Sigmoid colon (tissue), 4 donors: ENCODE measurements around the gene ARVCF.

Experiments used
- CTCF ChIP-seq, 4 experiments: fragments of 450-650 bp in 3 of 4; fragments of 200-600 bp in 1 of 4; IDR thresholded peaks; one replicate each; pipeline ENCODE4 v1.5.1; 2016 to 2019; ENCODE audit warnings: antibody characterized with exemption in 4 of 4, mild to moderate bottlenecking in 3 of 4, moderate library complexity in 2 of 4
- POLR2A ChIP-seq, 2 donors: fragments of 450-650 bp; IDR thresholded peaks; one replicate each; pipeline ENCODE4 v1.6.1; 2016; ENCODE audit warnings: antibody characterized with exemption in 2 of 2, mild to moderate bottlenecking in 2 of 2, moderate library complexity in 2 of 2
- POLR2AphosphoS5 ChIP-seq, 4 donors: sonication (generic); formaldehyde crosslinking; IDR thresholded peaks; one replicate each; pipeline ENCODE4 v1.6.1; 2017; ENCODE audit warnings: antibody characterized with exemption in 4 of 4

- TF ChIP-seq CTCF (IDR thresholded peaks at IDR 0.05) (no peak), POLR2A (IDR thresholded peaks at IDR 0.05) (no peak), POLR2AphosphoS5 (IDR thresholded peaks at IDR 0.05) (no peak)
Measured at GRCh38 chr22:20060700-20061480, 44.3 kb upstream of the ARVCF start.
